A549 (cell line): Measurements from ENCODE around the gene SGTA. TPM values are rescaled to one million over a fixed set of nuclear protein-coding genes. Genes with fewer than 3 reads are reported as not detected.

Experiments
- ATAC-seq, 2 experiments: fragments of 200-7000 bp in 1 of 2; fragments of >200 bp in 1 of 2; cut with Nextera tagmentation in 1 of 2; cut with Tn5 transposase in 1 of 2; 3 replicates each; pipeline versions ENCODE4 v1.8.0 to v1.9.1; 2018 to 2020; ENCODE audit warnings: mild to moderate bottlenecking in 1 of 2, moderate library complexity in 1 of 2
- CTCF ChIA-PET: fragments of 300-600 bp; sonication (Branson Sonifier 250); formaldehyde crosslinking; extraction: SDS; loops from one replicate; lab custom pipeline; 2021; ENCODE audit warnings: antibody characterized with exemption, inconsistent platforms; lab: Yijun Ruan, JAX
- POLR2A ChIA-PET: fragments of 350-600 bp; formaldehyde crosslinking; extraction: SDS; loops from one replicate; lab custom pipeline; 2021; ENCODE audit warnings: antibody characterized with exemption, inconsistent platforms; lab: Yijun Ruan, JAX
- DNase-seq, 2 experiments: peaks; one replicate each; pipeline versions ENCODE4 v3.0.0 to v3.0.0-alpha.2; 2011 to 2016; ENCODE audit warnings: low read depth in 1 of 2, low spot score in 1 of 2
- FAIRE-seq: peaks from 2 replicates; lab custom pipeline; 2011; peaks lifted over from hg19 to GRCh38; lab: Jason Lieb, UNC
- H3K27ac ChIP-seq, 2 experiments: fragments of >200 bp; sonication (Bioruptor Twin); formaldehyde crosslinking; 3 replicates each; pipeline ENCODE4 v1.5.1; 2016 to 2017
- H3K4me1 ChIP-seq: fragments of >200 bp; sonication (Bioruptor Twin); formaldehyde crosslinking; 3 replicates; pipeline ENCODE4 v1.6.1; 2016
- H3K4me2 ChIP-seq: fragments of >200 bp; sonication (Bioruptor Twin); formaldehyde crosslinking; 3 replicates; pipeline ENCODE4 v1.6.1; 2016
- H3K4me3 ChIP-seq: fragments of >200 bp; sonication (Bioruptor Twin); formaldehyde crosslinking; 3 replicates; pipeline ENCODE4 v1.5.1; 2016
- H3K9me3 ChIP-seq: fragments of >200 bp; sonication (Bioruptor Twin); formaldehyde crosslinking; 3 replicates; pipeline ENCODE4 v1.6.1; 2016
- CHD2 ChIP-seq: fragments of 150-350 bp; IDR thresholded peaks from 2 replicates; pipeline ENCODE4 v1.6.1; 2014; ENCODE audit warnings: low read length; ENCODE audit not compliant: partially characterized antibody
- CHD4 ChIP-seq: fragments of 200-600 bp; sonication (generic); IDR thresholded peaks from 2 replicates; pipeline ENCODE4 v1.6.1; 2016; ENCODE audit warnings: antibody characterized with exemption, mild to moderate bottlenecking, borderline replicate concordance
- EHF ChIP-seq: fragments of 250-450 bp; sonication (Bioruptor Pico); IDR thresholded peaks from 2 replicates; pipeline ENCODE4 v1.5.0; 2020; ENCODE audit warnings: mild to moderate bottlenecking
- EHMT2 ChIP-seq: fragments of 200-600 bp; sonication (generic); IDR thresholded peaks from 2 replicates; pipeline ENCODE4 v1.6.1; 2016; ENCODE audit warnings: antibody characterized with exemption, low read depth, mild to moderate bottlenecking, moderate library complexity
- EP300 ChIP-seq, 2 experiments: fragments of >200 bp; sonication (Bioruptor Twin); formaldehyde crosslinking; IDR thresholded peaks; 2 replicates in 1 of 2; 3 replicates in 1 of 2; pipeline ENCODE4 v1.6.1; 2016 to 2017
- FOSB ChIP-seq: fragments of 250-450 bp; sonication (Bioruptor Pico); IDR thresholded peaks from 2 replicates; pipeline ENCODE4 v1.5.0; 2020; ENCODE audit warnings: mild to moderate bottlenecking, moderate library complexity
- GATA3 ChIP-seq: IDR thresholded peaks from 2 replicates; pipeline ENCODE4 v1.6.1; 2012; ENCODE audit warnings: borderline replicate concordance
- HDAC2 ChIP-seq: fragments of 200-600 bp; sonication (generic); IDR thresholded peaks from 2 replicates; pipeline ENCODE4 v1.6.1; 2016
- HEYL ChIP-seq: fragments of 250-450 bp; sonication (Bioruptor Pico); IDR thresholded peaks from 2 replicates; pipeline ENCODE4 v1.8.0; 2021; ENCODE audit warnings: mild to moderate bottlenecking, moderate library complexity
- HOXA7 ChIP-seq: fragments of 250-450 bp; sonication (Bioruptor Pico); IDR thresholded peaks from 2 replicates; pipeline ENCODE4 v1.5.0; 2020; ENCODE audit warnings: mild to moderate bottlenecking, moderate library complexity
- HOXB13 ChIP-seq: fragments of 250-450 bp; sonication (Bioruptor Pico); IDR thresholded peaks from 2 replicates; pipeline ENCODE4 v1.5.0; 2020; ENCODE audit warnings: low read depth, mild to moderate bottlenecking, moderate library complexity
- HOXB5 ChIP-seq: fragments of 250-450 bp; sonication (Bioruptor Pico); IDR thresholded peaks from 2 replicates; pipeline ENCODE4 v1.5.0; 2020; ENCODE audit warnings: mild to moderate bottlenecking, moderate library complexity
- KDM1A ChIP-seq: fragments of 200-600 bp; sonication (generic); IDR thresholded peaks from 2 replicates; pipeline ENCODE4 v1.6.1; 2016; ENCODE audit warnings: low read depth, mild to moderate bottlenecking
- MAZ ChIP-seq: fragments of 150-350 bp; IDR thresholded peaks from 2 replicates; pipeline ENCODE4 v1.6.1; 2014; ENCODE audit warnings: antibody characterized with exemption, low read depth, low read length, borderline replicate concordance
- MYC ChIP-seq: IDR thresholded peaks from 2 replicates; pipeline ENCODE4 v1.6.1; 2012; ENCODE audit warnings: mild to moderate bottlenecking, inconsistent platforms, low read length, improper control_type of control experiment, borderline replicate concordance
- NFE2L2 ChIP-seq: fragments of 150-350 bp; conservative IDR thresholded peaks from 2 replicates; pipeline ENCODE4 v1.6.1; 2014; ENCODE audit warnings: low read length
- NPAS2 ChIP-seq: fragments of 250-450 bp; sonication (Bioruptor Pico); IDR thresholded peaks from 2 replicates; pipeline ENCODE4 v1.8.0; 2022; ENCODE audit warnings: mild to moderate bottlenecking, moderate library complexity, borderline replicate concordance
- POLR2A ChIP-seq: IDR thresholded peaks from 2 replicates; pipeline ENCODE4 v1.6.1; 2012; ENCODE audit warnings: mild to moderate bottlenecking, low read length
- RFX5 ChIP-seq: fragments of 450-650 bp; IDR thresholded peaks from 2 replicates; pipeline ENCODE4 v1.7.1; 2014; ENCODE audit warnings: antibody characterized with exemption, mild to moderate bottlenecking, moderate library complexity
- RNF2 ChIP-seq: fragments of 200-600 bp; sonication (generic); IDR thresholded peaks from 2 replicates; pipeline ENCODE4 v1.6.1; 2016; ENCODE audit warnings: low read depth, mild to moderate bottlenecking, antibody characterized with exemption, moderate library complexity, borderline replicate concordance
- ZFP36 ChIP-seq: fragments of 450-650 bp; IDR thresholded peaks from 2 replicates; pipeline ENCODE4 v1.6.1; 2014; ENCODE audit warnings: borderline replicate concordance; ENCODE audit not compliant: partially characterized antibody
- ZSCAN20 ChIP-seq: fragments of 250-450 bp; sonication (Bioruptor Pico); IDR thresholded peaks from 2 replicates; pipeline ENCODE4 v1.8.0; 2022; ENCODE audit warnings: mild to moderate bottlenecking, moderate library complexity
- WGBS: methylation state at CpG from one replicate; pipeline ENCODE4 v1.1.6; 2017; ENCODE audit errors: missing lambda C conversion rate; 5-methylcytosine and 5-hydroxymethylcytosine counted together
- polyA plus RNA-seq, 4 experiments: library from polyadenylated mRNA; depleted of rRNA in 3 of 4; stranded (reverse); fragments of >200 nt; fragmentation: RNase III in 1 of 4; extraction: RNeasy Plus Mini Kit Qiagen cat#74134 plus additional on column Dnase treatment in 1 of 4; gene quantifications; 2 replicates in 3 of 4; 3 replicates in 1 of 4; pipeline ENCODE4 v1.2.3, GENCODE V29; 2011 to 2017
- TF ChIP-seq, protein P1 (sequence below): fragments of >200 bp; sonication (Bioruptor Twin); formaldehyde crosslinking; IDR thresholded peaks from 3 replicates; pipeline ENCODE4 v1.5.1; 2016
- TF ChIP-seq, protein P2 (sequence below): IDR thresholded peaks from 2 replicates; pipeline ENCODE4 v1.6.1; 2012
- TF ChIP-seq, protein P3 (sequence below): fragments of 250-450 bp; sonication (Bioruptor Pico); IDR thresholded peaks from 2 replicates; pipeline ENCODE4 v1.5.0; 2021; ENCODE audit warnings: mild to moderate bottlenecking, moderate library complexity, borderline replicate concordance
- TF ChIP-seq, protein P4 (sequence below): fragments of 150-350 bp; IDR thresholded peaks from 2 replicates; pipeline ENCODE4 v1.6.1; 2014; ENCODE audit warnings: low read depth, mild to moderate bottlenecking, low read length
- TF ChIP-seq, protein P5 (sequence below): IDR thresholded peaks from 2 replicates; pipeline ENCODE4 v1.6.1; 2012
- TF ChIP-seq, protein P6 (sequence below): fragments of >200 bp; sonication (Bioruptor Twin); formaldehyde crosslinking; IDR thresholded peaks from 2 replicates; pipeline ENCODE4 v1.6.1; 2016

The SGTA gene
- polyA plus RNA-seq, 2 of the 4 experiments (the other 2 are of a cell fraction) = 39.1 to 48.0 TPM

DNA sequence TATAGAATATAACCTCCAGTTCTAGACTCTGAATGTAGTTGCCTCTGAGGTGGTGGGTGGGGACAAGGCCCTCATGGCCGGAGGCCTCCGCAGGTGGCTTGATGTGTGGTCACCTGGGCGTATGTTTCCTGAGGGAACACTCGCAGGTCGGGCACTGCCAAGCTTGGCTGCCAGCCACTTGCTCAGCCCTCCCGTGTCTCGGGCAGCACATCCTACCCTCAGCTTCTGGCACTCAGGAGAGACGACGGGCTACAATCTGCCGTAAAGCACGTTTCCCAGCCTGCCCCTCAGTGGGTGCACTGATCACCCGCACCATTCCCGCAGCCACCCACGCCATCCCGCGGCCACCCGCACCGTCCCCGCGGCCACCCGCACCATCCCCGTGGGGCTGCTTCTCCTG is 17.4 kb upstream of the SGTA start:
- H3K4me2 ChIP-seq = no peak overlapping the region
- CTCF ChIA-PET = interaction anchor here (1.3 kb wide), 1 partner anchor 10 kb away, joined by 3 read pairs; no protein-coding TSS in a partner anchor
- FAIRE-seq = no peak

DNA sequence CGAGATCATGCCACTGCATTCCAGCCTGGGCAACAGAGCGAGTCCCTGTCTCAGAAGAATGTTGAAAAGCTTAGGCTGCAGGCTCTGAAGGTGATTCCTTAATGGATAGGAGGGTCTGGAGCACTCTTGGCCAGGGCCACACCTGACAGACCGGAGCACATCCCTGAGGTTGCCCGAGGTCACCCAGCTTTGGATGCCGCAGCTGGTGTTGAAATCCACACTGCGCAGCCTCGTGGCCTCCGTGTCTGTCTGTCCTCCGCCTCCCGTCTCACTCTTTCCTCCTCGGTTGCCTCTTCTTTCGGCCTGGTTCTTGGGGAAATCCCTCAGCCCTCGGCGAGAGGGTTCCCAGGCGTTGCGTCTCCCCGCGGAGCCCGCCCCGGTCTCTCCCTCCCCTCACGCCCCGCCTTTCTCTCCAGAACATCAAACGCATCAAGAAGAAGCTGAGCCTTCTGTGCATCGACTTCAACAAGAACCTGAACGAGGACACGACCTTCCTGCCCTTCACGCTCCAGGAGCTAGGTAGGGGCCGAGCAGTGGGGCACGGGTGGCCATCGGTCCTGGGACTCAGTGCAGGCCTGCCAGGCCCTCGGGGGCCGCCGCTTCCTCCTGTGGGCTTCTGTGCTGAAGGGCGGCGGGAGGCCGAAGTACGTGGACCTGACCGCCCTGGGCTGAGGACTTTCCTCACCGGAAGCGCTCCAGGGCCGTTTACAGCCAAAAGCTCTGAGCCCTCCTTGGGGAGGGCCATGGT is 16.4 kb upstream of the SGTA start:
- FAIRE-seq = no peak
- no peak for TF ChIP-seq HOXB5 (CRISPR knock-in tag)
- TF ChIP-seq, protein P1, sequence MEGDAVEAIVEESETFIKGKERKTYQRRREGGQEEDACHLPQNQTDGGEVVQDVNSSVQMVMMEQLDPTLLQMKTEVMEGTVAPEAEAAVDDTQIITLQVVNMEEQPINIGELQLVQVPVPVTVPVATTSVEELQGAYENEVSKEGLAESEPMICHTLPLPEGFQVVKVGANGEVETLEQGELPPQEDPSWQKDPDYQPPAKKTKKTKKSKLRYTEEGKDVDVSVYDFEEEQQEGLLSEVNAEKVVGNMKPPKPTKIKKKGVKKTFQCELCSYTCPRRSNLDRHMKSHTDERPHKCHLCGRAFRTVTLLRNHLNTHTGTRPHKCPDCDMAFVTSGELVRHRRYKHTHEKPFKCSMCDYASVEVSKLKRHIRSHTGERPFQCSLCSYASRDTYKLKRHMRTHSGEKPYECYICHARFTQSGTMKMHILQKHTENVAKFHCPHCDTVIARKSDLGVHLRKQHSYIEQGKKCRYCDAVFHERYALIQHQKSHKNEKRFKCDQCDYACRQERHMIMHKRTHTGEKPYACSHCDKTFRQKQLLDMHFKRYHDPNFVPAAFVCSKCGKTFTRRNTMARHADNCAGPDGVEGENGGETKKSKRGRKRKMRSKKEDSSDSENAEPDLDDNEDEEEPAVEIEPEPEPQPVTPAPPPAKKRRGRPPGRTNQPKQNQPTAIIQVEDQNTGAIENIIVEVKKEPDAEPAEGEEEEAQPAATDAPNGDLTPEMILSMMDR = no peak
- TF ChIP-seq, protein P2, sequence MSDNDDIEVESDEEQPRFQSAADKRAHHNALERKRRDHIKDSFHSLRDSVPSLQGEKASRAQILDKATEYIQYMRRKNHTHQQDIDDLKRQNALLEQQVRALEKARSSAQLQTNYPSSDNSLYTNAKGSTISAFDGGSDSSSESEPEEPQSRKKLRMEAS = no peak
- TF ChIP-seq HOXB13 = no peak
- TF ChIP-seq FOSB (CRISPR knock-in tag) = no peak
- TF ChIP-seq RFX5 = no peak
- TF ChIP-seq GATA3 = no peak
- TF ChIP-seq HOXA7 (CRISPR knock-in tag) = no peak
- TF ChIP-seq NFE2L2 = no peak
- TF ChIP-seq, protein P3, sequence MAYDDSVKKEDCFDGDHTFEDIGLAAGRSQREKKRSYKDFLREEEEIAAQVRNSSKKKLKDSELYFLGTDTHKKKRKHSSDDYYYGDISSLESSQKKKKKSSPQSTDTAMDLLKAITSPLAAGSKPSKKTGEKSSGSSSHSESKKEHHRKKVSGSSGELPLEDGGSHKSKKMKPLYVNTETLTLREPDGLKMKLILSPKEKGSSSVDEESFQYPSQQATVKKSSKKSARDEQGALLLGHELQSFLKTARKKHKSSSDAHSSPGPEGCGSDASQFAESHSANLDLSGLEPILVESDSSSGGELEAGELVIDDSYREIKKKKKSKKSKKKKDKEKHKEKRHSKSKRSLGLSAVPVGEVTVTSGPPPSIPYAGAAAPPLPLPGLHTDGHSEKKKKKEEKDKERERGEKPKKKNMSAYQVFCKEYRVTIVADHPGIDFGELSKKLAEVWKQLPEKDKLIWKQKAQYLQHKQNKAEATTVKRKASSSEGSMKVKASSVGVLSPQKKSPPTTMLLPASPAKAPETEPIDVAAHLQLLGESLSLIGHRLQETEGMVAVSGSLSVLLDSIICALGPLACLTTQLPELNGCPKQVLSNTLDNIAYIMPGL (CRISPR knock-in tag) = no peak
- TF ChIP-seq, protein P4, sequence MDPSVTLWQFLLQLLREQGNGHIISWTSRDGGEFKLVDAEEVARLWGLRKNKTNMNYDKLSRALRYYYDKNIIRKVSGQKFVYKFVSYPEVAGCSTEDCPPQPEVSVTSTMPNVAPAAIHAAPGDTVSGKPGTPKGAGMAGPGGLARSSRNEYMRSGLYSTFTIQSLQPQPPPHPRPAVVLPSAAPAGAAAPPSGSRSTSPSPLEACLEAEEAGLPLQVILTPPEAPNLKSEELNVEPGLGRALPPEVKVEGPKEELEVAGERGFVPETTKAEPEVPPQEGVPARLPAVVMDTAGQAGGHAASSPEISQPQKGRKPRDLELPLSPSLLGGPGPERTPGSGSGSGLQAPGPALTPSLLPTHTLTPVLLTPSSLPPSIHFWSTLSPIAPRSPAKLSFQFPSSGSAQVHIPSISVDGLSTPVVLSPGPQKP = no peak
- TF ChIP-seq MYC = no peak
- no peak for TF ChIP-seq MAZ

More for the DNA sequence above, 17.4 kb upstream of the SGTA start:
- H3K4me3 ChIP-seq = no peak overlapping the region
- WGBS = 98% methylated on average over 13 of the region's 22 CpGs
- TF ChIP-seq, protein P1 = no peak
- TF ChIP-seq EP300 (IDR thresholded peaks at IDR 0.05) (no peak), NPAS2 (CRISPR knock-in tag) (no peak), ZFP36 (no peak), ZSCAN20 (no peak), HEYL (no peak), POLR2A (no peak), RNF2 (no peak), EHF (CRISPR knock-in tag) (no peak), KDM1A (no peak), RFX5 (no peak), CHD4 (no peak), CHD2 (no peak), EHMT2 (no peak), NFE2L2 (no peak), HDAC2 (no peak)
- TF ChIP-seq, protein P5, sequence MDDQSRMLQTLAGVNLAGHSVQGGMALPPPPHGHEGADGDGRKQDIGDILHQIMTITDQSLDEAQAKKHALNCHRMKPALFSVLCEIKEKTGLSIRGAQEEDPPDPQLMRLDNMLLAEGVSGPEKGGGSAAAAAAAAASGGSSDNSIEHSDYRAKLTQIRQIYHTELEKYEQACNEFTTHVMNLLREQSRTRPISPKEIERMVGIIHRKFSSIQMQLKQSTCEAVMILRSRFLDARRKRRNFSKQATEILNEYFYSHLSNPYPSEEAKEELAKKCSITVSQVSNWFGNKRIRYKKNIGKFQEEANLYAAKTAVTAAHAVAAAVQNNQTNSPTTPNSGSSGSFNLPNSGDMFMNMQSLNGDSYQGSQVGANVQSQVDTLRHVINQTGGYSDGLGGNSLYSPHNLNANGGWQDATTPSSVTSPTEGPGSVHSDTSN = no peak
- TF ChIP-seq, protein P6, sequence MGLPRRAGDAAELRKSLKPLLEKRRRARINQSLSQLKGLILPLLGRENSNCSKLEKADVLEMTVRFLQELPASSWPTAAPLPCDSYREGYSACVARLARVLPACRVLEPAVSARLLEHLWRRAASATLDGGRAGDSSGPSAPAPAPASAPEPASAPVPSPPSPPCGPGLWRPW = no peak
- TF ChIP-seq, protein P3 (CRISPR knock-in tag) = no peak
- DNase-seq (no peak), ATAC-seq (no peak)
- no peaks in the 10 kb centered on the region for H3K9me3 ChIP-seq
- H3K4me1 ChIP-seq = no peaks in the 10 kb centered on the region
- POLR2A ChIA-PET = no interaction called here
- no peak overlapping the region for H3K27ac ChIP-seq

More for the DNA sequence above, 16.4 kb upstream of the SGTA start:
- CTCF ChIA-PET = interaction anchor here (0.6 to 2.2 kb wide), 5 partner anchors 10 to 327 kb away, joined by 3 to 6 read pairs (median 3); partner anchors contain the start of gene ZNF554
- Histone ChIP-seq H3K4me2 (no peak overlapping the region), H3K4me3 (no peak overlapping the region), H3K4me1 (no peaks in the 10 kb centered on the region), H3K27ac (no peak overlapping the region), H3K9me3 (no peaks in the 10 kb centered on the region)
- ATAC-seq = no peak
- 93% methylated on average over 28 of the region's 41 CpGs for WGBS
- POLR2A ChIA-PET = no interaction called here
- no peak for DNase-seq
